OCI-LY1 (cell line): ENCODE results near the gene RNF34.

ENCODE experiments used
- H2AFZ ChIP-seq: fragments of 200-600 bp; sonication (generic), shearing (Covaris generic); 2 replicates; pipeline ENCODE4 v1.6.0; 2014; ENCODE audit warnings: antibody characterized with exemption, mild to moderate bottlenecking, low read length
- H3F3A ChIP-seq: fragments of 200-600 bp; sonication (generic), shearing (Covaris generic); 2 replicates; pipeline ENCODE4 v1.6.0; 2014; ENCODE audit warnings: mild to moderate bottlenecking, antibody characterized with exemption, low read length, moderate library complexity; ENCODE audit not compliant: insufficient read depth
- H3K27ac ChIP-seq: fragments of 200-600 bp; sonication (generic); 2 replicates; pipeline ENCODE4 v1.5.1; 2014; ENCODE audit warnings: low read length, mixed run types, mild to moderate bottlenecking, low read depth; ENCODE audit not compliant: poor library complexity, severe bottlenecking
- H3K27me3 ChIP-seq: fragments of 200-600 bp; sonication (generic); 2 replicates; pipeline ENCODE4 v1.6.0; 2014; ENCODE audit warnings: antibody characterized with exemption, mild to moderate bottlenecking, low read length, moderate library complexity; ENCODE audit not compliant: insufficient read depth
- H3K36me3 ChIP-seq: fragments of 200-600 bp; sonication (generic); 2 replicates; pipeline ENCODE4 v1.6.1; 2014; ENCODE audit warnings: mild to moderate bottlenecking, antibody characterized with exemption, low read length, moderate library complexity, mixed read lengths; ENCODE audit not compliant: insufficient read depth
- H3K4me1 ChIP-seq: fragments of 200-600 bp; sonication (generic); 2 replicates; pipeline ENCODE4 v1.5.1; 2014; ENCODE audit warnings: mild to moderate bottlenecking, low read length, moderate library complexity; ENCODE audit not compliant: insufficient read depth, severe bottlenecking
- H3K4me2 ChIP-seq: fragments of 200-600 bp; sonication (generic), shearing (Covaris generic); 2 replicates; pipeline ENCODE4 v1.6.1; 2014; ENCODE audit warnings: low read length
- H3K4me3 ChIP-seq: fragments of 200-600 bp; sonication (generic); 2 replicates; pipeline ENCODE4 v1.5.1; 2014; ENCODE audit warnings: low read length, low read depth, mild to moderate bottlenecking, mixed read lengths; ENCODE audit not compliant: poor library complexity, severe bottlenecking
- H3K79me2 ChIP-seq: fragments of 200-600 bp; shearing (Covaris generic); 2 replicates; pipeline ENCODE4 v1.6.1; 2016; ENCODE audit warnings: mixed run types, low read length, mixed read lengths; ENCODE audit not compliant: insufficient read depth
- H3K9ac ChIP-seq: fragments of 200-600 bp; sonication (generic), shearing (Covaris generic); 2 replicates; pipeline ENCODE4 v1.6.1; 2014; ENCODE audit warnings: mild to moderate bottlenecking, low read length, mixed read lengths
- H3K9me2 ChIP-seq: fragments of 200-600 bp; sonication (generic), shearing (Covaris generic); 2 replicates; pipeline ENCODE4 v1.6.1; 2014; ENCODE audit warnings: low read depth, mild to moderate bottlenecking, low read length, mixed read lengths
- H3K9me3 ChIP-seq: fragments of 200-600 bp; shearing (Covaris generic); 2 replicates; pipeline ENCODE4 v1.6.1; 2014; ENCODE audit warnings: low read length, mixed read lengths
- H4K20me1 ChIP-seq: fragments of 200-600 bp; sonication (generic), shearing (Covaris generic); 2 replicates; pipeline ENCODE4 v1.6.0; 2016; ENCODE audit warnings: mild to moderate bottlenecking, low read length; ENCODE audit not compliant: insufficient read depth
- CTCF ChIP-seq: fragments of 200-600 bp; sonication (generic), shearing (Covaris generic); IDR thresholded peaks from 2 replicates; pipeline ENCODE4 v1.5.1; 2017; ENCODE audit warnings: mild to moderate bottlenecking, antibody characterized with exemption, low read length, moderate library complexity, mixed read lengths
- EZH2 ChIP-seq: fragments of 200-600 bp; sonication (generic), shearing (Covaris generic); IDR thresholded peaks from 2 replicates; pipeline ENCODE4 v1.8.0; 2017; ENCODE audit warnings: borderline replicate concordance, mixed run types, mild to moderate bottlenecking, antibody characterized with exemption, low read length, moderate library complexity, mixed read lengths

RNF34 gene

GRCh38 chr12:121358073-121358472 is 41.8 kb upstream of the RNF34 start:
- Histone ChIP-seq H3K9me2 (no peaks in the 10 kb centered on the region), H3K4me1 (peaks cover 2% of the 10 kb centered on the region), H4K20me1 (no peaks in the 10 kb centered on the region), H3F3A (no peaks in the 10 kb centered on the region), H3K27me3 (no peaks in the 10 kb centered on the region), H3K4me3 (no peak overlapping the region), H3K9ac (no peak overlapping the region), H3K4me2 (no peak overlapping the region), H3K79me2 (no peaks in the 10 kb centered on the region), H3K9me3 (no peaks in the 10 kb centered on the region), H2AFZ (no peak overlapping the region), H3K36me3 (no peaks in the 10 kb centered on the region), H3K27ac (no peak overlapping the region)
- TF ChIP-seq EZH2 (no peak), CTCF (no peak)

GRCh38 chr12:121364683-121365121 is 35.2 kb upstream of the RNF34 start:
- H2AFZ ChIP-seq: no peak overlapping the region
- TF ChIP-seq CTCF: no peak
- no peak for TF ChIP-seq EZH2
- no peaks in the 10 kb centered on the region for H3K79me2 ChIP-seq
- no peak overlapping the region for H3K27ac ChIP-seq
- no peak overlapping the region for H3K9ac ChIP-seq
- H3K9me2 ChIP-seq: no peaks in the 10 kb centered on the region
- H3K4me3 ChIP-seq: no peak overlapping the region
- 0 out of 2 replicates have a peak, but pooled peaks cover 11% of the 10 kb centered on the region for H3K27me3 ChIP-seq
- H3K4me2 ChIP-seq: no peak overlapping the region
- no peaks in the 10 kb centered on the region for H4K20me1 ChIP-seq
- no peaks in the 10 kb centered on the region for H3F3A ChIP-seq
- H3K9me3 ChIP-seq: no peaks in the 10 kb centered on the region
- H3K4me1 ChIP-seq: no peaks in the 10 kb centered on the region
- no peaks in the 10 kb centered on the region for H3K36me3 ChIP-seq

GRCh38 chr12:121365416-121366062 is 34.4 kb upstream of the RNF34 start:
- no peaks in the 10 kb centered on the region for H3K4me1 ChIP-seq
- H3K9me2 ChIP-seq: no peaks in the 10 kb centered on the region
- H3K9ac ChIP-seq: no peak overlapping the region
- no peaks in the 10 kb centered on the region for H3K79me2 ChIP-seq
- H2AFZ ChIP-seq: no peak overlapping the region
- H3K4me3 ChIP-seq: no peak overlapping the region
- H3K9me3 ChIP-seq: no peaks in the 10 kb centered on the region
- H3K27me3 ChIP-seq: 0 out of 2 replicates have a peak, but pooled peaks cover 11% of the 10 kb centered on the region
- no peaks in the 10 kb centered on the region for H4K20me1 ChIP-seq
- no peak overlapping the region for H3K4me2 ChIP-seq
- no peaks in the 10 kb centered on the region for H3K36me3 ChIP-seq
- no peak for TF ChIP-seq CTCF
- TF ChIP-seq EZH2: no peak
- H3F3A ChIP-seq: no peaks in the 10 kb centered on the region
- H3K27ac ChIP-seq: no peak overlapping the region
